ENCODE measurements around the gene TTLL4.
A peak's percentile ranks its signal among the peaks of the same experiment; 100 is the strongest.
"Not testable (repeated sequence)": the region's sequence is repeated elsewhere in the genome, so short reads cannot be mapped to it uniquely, and the experiment has no call there.

The TTLL4 gene, protein sequence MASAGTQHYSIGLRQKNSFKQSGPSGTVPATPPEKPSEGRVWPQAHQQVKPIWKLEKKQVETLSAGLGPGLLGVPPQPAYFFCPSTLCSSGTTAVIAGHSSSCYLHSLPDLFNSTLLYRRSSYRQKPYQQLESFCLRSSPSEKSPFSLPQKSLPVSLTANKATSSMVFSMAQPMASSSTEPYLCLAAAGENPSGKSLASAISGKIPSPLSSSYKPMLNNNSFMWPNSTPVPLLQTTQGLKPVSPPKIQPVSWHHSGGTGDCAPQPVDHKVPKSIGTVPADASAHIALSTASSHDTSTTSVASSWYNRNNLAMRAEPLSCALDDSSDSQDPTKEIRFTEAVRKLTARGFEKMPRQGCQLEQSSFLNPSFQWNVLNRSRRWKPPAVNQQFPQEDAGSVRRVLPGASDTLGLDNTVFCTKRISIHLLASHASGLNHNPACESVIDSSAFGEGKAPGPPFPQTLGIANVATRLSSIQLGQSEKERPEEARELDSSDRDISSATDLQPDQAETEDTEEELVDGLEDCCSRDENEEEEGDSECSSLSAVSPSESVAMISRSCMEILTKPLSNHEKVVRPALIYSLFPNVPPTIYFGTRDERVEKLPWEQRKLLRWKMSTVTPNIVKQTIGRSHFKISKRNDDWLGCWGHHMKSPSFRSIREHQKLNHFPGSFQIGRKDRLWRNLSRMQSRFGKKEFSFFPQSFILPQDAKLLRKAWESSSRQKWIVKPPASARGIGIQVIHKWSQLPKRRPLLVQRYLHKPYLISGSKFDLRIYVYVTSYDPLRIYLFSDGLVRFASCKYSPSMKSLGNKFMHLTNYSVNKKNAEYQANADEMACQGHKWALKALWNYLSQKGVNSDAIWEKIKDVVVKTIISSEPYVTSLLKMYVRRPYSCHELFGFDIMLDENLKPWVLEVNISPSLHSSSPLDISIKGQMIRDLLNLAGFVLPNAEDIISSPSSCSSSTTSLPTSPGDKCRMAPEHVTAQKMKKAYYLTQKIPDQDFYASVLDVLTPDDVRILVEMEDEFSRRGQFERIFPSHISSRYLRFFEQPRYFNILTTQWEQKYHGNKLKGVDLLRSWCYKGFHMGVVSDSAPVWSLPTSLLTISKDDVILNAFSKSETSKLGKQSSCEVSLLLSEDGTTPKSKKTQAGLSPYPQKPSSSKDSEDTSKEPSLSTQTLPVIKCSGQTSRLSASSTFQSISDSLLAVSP

DNA sequence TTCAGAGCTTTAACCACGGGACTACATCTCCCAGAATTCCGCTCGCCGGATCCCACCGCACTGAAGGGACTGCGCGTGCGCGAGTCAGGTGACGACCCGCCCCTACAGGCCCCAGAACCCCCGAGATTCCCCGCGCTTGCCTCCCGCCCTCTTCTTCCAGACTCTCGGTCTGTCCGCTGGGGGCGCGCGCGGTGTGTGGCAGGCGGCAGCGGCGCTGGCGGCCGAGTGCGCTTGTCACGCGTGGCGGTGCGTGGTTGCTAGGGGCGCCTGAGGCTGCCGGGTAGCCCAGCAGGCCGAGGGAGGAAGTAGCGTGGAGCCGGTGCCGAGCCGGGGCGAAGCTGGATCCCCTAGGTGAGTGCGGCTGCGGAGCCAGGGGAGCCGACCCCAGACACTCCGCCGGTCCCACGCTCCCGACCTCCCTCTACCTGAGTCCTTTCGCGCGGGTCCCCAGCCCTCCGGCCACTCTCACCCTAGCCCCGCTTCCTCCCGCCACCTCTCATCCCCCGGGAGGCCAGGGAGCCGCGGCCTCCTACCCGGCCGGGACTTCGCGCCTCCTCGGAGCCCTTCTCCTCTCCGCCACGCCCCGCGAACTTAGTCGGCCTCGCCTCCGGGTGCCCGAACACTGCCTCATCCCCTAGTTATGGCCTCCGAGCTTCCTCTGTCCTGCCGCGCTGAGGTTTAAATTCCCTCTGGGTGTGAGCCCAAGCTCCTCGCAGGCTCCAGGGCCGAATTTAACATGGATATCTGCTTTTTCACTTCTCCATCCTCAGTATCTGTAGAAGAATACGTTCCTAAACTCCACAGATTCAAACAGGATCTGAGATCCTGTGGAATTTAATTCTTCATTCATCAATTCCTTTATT lies at the start of gene TTLL4:
TTLL4 (plus strand) TSS at position 149 of the 863 bp plus-strand sequence. CDS start 26,842 bp downstream, outside the sequence.
- intact Hi-C loops (cut with DNase I), result loop anchor here (1.0 to 5.0 kb wide), 3 partner anchors 39 to 136 kb away; partner anchors contain the start of genes CYP27A1, RNF25 and STK36
- DNase-seq, result peak; percentile 97 to 100 (median 99)

DNA sequence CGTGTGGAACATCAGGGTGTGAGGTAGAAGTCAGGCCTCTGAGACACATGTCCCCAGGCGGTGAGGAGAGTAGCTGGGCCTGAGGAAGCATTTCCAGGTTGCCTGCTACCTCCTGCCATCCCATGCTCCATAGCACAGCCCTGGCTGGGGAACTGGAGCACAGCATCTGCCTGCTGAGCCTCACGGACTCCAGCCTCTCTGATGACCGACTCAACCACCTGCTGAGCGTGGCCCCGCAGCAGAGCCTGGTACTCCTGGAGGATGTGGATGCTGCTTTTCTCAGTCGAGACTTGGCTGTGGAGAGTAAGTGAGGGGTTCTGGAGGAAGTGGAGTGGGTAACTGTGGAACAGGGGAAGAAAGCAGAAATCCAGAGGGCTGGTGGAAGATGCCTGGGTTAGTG lies 48.3 kb upstream of the TTLL4 start:
- intact Hi-C loops (cut with DNase I), result no loop called here
- peak in 1 of 10 donors; percentile 59 for DNase-seq

DNA sequence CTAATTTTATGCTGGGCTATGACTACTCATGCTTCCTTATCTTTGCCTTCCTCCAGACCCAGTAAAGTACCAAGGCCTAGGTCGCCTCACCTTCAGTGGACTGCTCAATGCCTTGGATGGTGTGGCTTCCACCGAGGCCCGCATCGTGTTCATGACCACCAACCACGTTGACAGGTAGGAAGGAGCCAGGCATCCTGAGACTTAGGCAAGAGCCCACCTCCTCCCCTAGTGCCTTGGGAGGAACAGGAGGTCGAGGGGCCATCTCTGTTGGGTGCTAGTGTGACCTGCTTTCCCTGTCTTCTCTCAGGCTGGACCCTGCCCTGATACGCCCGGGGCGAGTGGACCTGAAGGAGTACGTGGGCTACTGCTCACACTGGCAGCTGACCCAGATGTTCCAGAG lies 47.8 kb upstream of the TTLL4 start:
- intact Hi-C loops (cut with DNase I), result no loop called here

DNA sequence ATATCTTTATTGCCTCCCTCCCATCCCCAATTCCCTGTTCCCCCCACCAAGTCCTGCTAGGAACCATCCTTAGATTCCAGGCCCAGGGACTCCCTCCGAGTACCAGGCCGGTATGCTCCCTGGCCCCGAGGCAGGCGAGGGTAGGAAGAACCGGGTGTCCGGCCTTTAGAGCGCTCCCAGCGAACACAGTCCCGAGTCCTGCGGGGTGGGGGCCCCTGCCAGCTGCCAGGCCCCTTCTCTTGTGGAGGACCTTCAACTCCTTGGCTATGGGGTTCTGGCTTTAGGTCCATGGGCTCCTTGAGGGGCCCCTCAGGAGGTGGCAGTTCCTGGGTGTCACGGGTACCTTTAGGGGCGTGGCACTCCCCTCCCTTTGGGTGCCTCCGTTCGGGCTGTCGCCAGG lies 46.7 kb upstream of the TTLL4 start:
- DNase-seq, result no peak
- intact Hi-C loops (cut with DNase I), result no loop called here

More for the DNA sequence above, 47.8 kb upstream of the TTLL4 start:
- DNase-seq, result peak in 1 of 10 donors; percentile 72

DNA sequence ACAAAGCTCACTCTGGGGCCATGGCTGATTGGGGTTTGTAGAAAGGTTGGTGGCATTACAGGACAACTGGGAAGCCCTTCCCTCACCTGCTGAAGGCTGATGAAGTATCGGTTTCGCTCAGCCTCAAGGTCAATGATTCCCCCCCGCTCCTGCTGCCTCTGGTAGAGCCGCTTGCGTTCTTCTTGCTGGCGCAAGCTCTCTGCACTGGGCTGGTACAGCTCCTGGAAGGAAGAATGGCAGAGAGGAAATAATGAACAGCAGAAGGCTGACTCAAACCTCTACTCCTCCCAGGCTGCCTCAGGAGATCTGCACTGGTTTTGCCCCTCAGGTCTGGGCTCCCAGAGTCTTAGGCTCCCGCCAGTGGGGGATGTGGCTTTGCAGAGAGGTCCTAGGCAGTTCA lies 46.0 kb upstream of the TTLL4 start:
- intact Hi-C loops (cut with DNase I), result no loop called here
- DNase-seq, result peak in 1 of 10 donors; percentile 63

DNA sequence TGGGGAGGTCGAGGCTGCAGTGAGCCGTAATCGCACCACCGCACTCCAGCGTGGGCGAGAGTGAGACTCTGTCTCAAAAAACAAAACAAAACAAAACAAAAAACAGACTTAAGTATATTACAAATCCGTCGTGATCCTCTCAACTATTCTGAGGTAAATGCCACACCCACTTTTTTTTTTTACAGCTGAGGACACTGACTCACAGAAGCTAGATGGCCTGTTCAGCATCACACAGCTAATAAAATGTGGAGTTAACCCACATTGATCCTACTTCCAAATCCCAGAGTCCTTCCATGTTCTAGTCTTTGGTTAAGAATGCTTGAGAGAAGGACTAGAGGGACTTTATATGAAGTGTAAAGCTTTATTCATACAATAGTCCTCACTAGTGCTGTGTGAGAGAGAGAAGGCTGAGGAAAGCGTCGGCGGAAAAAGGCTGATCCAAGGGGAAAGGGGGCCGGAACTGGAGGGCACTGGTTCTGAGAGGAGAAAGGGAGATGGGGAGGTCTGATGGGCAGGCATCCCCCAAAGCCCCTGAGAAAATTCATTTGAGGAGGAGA lies 39.5 kb upstream of the TTLL4 start:
- intact Hi-C loops (cut with DNase I), result loop anchor here (1.0 to 5.0 kb wide), 2 partner anchors 12 to 41 kb away; partner anchors contain the start of genes BCS1L, TTLL4 and ZNF142

DNA sequence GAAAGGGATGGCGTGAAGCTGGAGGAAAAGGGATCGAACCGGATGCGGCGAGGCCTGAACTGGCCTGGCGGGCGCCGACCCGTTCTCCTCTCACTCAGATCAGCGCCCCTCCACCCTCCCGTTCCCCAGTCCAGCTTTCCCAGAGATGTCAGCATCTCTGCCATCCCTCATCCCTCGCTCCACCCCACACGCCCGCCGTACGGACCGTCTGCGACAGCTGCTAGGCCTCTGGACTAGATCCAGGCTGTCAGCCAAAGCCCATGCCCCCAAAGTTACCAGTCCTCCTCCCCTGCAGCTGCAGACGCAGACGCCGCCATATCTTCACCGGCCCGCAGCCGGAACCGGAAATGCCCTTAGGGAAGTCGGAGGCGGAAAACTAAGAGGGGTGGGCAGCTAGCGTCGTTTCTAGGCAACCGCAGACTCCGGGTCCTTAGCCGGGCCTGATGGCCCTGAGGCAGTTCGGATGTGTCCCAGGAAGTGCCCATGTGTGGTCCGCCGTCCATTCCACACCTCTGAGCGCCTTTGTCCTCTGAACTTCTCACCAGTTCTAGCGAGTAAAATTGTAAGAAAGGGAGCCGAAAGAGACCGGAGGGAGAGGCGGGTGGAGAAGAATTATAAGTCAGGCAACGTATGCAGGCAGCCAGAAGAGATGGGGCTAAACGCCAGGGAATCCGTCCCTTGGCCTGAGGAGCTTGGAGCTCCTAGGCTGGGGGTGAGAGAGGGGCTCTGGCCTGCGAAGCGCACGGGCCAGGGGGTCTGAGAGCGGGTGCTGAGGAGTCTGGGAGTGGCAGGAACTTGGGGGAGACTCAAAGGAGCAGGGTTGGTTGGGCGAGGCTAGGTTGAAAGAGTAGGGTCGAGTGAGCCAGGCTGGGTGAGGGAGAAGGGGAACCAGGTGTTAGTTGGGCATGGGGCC lies 38.7 kb upstream of the TTLL4 start, which contains the start of the genes RNF25 and STK36:
RNF25 (minus strand) TSS at position 349 of the 913 bp plus-strand sequence; CDS start at position 317, 32 bp downstream.
STK36 (plus strand) TSS at position 433 of the 913 bp plus-strand sequence. CDS start 744 bp downstream, outside the sequence.
- DNase-seq, result peak; percentile 83 to 98 (median 90)

More for the DNA sequence above, 39.5 kb upstream of the TTLL4 start:
- no peak for DNase-seq

DNA sequence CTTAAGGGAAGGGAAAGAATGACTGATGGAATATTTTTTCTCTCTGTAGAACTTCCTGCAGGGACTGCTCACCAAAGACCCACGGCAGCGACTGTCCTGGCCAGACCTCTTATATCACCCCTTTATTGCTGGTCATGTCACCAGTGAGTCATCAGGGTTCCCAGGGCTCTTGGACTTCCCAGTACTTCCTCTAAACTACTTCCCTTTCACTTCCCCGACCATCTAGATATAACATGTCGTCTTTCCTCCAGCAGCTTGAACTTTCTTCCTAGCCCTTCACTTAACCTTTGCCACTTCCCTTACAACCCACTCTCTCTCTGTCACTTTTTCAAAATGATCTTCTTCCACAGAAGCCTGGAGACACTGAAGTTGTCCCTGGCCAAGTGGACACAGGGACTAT lies 31.5 kb upstream of the TTLL4 start:
- intact Hi-C loops (cut with DNase I), result no loop called here
- no peak for DNase-seq

More for the DNA sequence above, 38.7 kb upstream of the TTLL4 start, which contains the start of the genes RNF25 and STK36:
- intact Hi-C loops (cut with DNase I), result loop anchor here (1.0 to 5.0 kb wide), 2 partner anchors 13 to 40 kb away; partner anchors contain the start of genes BCS1L, TTLL4 and ZNF142

DNA sequence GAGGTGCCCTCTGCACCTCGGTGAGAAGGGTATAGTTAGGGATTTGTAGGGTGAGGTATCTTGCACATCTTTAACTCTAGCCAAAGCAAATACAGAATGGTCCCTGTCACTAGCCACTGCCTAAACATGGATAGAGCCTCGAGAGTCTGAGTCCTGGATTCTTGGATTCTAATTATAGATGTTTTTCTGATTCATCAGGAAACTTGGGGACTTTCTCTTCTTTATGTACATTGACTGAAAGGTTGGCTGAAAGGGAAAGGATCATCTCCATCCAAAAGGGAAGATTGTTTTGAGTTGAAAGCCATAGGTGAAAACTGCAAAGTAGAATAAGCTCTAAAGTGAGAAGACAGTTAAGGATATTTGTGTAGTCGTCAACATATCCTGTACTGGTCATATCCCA lies 30.6 kb upstream of the TTLL4 start:
- intact Hi-C loops (cut with DNase I), result no loop called here
- DNase-seq, result no peak

DNA sequence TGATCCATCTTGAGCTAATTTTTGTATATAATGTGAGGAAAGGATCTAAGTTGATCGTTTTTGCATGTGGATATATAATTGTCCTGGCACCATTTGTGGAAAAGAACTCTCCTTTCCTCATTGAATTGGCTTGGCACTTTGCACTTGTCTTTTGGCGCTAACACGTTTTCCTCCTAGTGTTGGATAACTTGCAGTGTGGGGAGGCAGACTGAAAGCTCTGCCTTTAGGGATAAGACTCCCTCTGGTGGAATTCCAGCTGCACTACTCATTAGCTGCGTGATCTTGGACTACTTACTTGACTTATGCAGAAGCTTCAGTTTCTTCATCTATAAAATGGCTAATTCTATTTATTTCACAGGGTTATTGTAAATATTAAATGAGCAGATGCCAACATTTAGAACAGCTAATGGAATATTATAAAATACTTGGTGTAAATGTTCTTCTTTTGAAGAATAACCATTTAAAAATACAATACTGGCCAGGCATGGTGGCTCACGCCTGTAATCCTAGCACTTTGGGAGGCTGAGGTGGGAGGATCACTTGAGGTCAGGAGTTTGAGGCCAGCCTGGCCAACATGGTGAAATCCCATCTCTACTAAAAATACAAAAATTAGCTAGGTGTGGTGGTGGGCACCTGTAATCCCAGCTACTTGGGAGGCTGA lies 23.1 kb upstream of the TTLL4 start:
- intact Hi-C loops (cut with DNase I), result not testable (repeated sequence)
- DNase-seq, result peak in 3 of 10 donors; percentile 36 to 48 (median 48)

DNA sequence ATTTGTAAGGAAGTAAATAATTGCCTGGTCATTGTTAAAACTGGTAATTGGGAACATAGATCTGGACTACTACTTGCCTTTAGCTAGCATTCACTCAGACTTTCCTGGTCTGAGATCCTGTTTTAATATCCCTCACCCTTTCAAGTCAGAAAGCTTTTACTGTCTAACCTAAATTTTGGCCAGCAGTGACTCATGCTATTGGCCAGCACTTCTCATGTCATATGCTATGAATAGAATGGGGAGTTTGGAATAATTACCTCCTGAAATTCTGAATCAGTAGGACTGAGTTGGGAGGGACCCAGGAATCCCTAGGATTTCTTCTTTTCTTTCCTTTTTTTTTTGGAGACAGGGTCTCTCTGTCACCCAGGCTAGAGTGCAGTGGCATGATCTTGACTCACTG lies 19.4 kb upstream of the TTLL4 start:
- intact Hi-C loops (cut with DNase I), result no loop called here
- no peak for DNase-seq

DNA sequence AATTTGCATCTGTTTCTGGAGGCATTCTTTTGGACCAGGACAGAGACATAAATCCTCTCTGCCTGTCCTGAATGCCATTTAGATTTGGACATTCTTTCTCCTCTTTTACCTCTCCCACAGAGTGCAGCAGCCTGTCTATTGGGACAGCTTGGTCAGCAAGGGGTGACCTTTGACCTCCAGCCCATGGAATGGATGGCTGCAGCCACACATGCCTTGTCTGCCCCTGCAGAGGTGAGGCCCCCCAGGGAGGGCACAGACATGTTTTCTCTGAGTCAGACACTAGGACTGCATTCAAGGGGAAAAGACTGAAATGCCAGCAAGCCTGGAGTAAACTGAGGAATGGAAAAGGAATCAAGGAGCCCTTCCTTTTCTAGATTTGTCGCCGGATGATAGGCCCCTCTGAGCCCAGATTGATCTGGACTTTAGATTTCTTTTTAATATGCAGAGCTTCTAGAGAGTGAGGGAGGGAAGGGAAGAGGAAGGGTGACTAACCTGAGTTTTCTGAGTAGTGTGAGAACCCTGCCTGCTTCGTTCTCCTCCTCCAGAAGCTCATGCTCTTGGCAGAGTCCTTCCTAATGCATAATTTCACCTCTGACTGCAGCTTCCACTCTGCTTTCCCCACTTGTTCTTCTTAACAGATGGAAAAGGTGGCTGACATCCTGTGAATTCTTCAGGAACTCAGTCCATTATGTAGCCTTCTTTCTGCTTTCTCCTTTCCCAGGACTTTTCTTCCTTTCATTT lies 16.1 kb upstream of the TTLL4 start:
- intact Hi-C loops (cut with DNase I), result no loop called here
- no peak for DNase-seq

DNA sequence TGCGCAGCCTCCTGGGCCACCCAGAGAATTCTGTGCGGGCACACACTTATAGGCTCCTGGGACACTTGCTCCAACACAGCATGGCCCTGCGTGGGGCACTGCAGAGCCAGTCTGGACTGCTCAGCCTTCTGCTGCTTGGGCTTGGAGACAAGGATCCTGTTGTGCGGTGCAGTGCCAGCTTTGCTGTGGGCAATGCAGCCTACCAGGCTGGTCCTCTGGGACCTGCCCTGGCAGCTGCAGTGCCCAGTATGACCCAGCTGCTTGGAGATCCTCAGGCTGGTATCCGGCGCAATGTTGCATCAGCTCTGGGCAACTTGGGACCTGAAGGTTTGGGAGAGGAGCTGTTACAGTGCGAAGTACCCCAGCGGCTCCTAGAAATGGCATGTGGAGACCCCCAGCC lies 11.8 kb upstream of the TTLL4 start:
- peak in 1 of 10 donors; percentile 64 for DNase-seq
- intact Hi-C loops (cut with DNase I), result no loop called here

DNA sequence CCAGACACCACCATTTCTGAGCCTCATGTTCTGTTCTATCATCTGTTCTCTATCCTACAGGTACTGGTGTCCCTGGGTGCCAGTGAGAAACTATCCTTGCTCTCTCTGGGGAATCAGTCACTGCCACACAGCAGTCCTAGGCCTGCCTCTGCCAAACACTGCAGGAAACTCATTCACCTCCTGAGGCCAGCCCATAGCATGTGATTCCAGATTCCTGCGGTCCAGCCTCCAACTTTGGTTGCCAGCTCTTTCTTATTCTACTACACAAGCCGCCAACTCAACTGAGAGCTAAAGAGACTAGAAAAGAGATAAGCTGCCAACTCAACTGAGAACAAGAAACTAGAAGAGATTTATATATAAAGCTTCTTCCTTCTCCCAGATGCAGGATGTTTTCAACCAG lies 8.8 kb upstream of the TTLL4 start:
- intact Hi-C loops (cut with DNase I), result no loop called here

DNA sequence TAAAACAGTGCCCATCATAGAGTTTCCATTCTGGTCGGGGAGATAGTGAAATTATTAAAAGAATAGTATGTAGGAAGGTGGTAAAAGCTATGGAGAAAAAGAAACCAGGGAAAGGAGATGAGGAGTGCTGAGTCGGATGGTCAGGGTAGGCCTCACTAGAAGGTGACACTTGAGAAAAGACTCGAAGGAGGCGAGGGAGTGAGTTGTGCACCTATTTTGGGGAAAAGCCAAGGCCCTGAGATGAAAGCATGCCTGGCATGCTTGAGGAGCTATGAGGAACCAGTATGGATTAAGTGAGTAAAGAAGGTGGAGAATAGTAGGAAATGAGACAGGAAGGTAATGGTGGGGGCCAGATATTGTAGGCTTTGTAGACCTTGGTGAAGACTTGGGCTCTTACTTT lies 7.3 kb upstream of the TTLL4 start:
- DNase-seq, result no peak
- intact Hi-C loops (cut with DNase I), result no loop called here

More for the DNA sequence above, 8.8 kb upstream of the TTLL4 start:
- DNase-seq, result peak in 2 of 10 donors; percentile 6 to 16

DNA sequence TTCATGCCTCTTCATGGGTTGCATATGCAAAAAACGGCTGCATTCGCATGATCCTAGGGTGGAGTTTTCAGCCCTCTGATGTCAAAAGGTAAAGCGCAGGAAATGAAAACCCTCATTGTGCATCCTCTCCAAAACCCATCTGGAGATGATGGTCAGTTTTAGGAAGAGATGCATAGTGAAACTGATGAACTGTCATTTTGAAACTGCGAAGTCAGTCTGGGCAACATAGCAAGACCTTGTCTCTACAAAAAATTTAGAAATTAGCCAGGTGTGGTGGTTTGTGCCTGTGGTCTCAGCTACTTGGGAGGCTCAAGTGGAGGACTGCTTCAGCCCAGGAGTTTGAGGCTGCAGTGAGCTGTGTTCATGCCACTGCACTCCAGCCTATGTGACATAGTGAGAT lies 2.5 kb upstream of the TTLL4 start:
- intact Hi-C loops (cut with DNase I), result no loop called here
- no peak for DNase-seq
